Embryonic facial prominence (tissue), 1 donor: Measurements from ENCODE around the gene NCF2.
"Not testable (repeated sequence)": the region's sequence is repeated elsewhere in the genome, so short reads cannot be mapped to it uniquely, and the experiment has no call there.

Source experiments
- DNase-seq: peaks from one replicate; pipeline ENCODE4 v3.0.0-alpha.2; 2016; ENCODE audit errors: extremely low spot score

The NCF2 gene, protein sequence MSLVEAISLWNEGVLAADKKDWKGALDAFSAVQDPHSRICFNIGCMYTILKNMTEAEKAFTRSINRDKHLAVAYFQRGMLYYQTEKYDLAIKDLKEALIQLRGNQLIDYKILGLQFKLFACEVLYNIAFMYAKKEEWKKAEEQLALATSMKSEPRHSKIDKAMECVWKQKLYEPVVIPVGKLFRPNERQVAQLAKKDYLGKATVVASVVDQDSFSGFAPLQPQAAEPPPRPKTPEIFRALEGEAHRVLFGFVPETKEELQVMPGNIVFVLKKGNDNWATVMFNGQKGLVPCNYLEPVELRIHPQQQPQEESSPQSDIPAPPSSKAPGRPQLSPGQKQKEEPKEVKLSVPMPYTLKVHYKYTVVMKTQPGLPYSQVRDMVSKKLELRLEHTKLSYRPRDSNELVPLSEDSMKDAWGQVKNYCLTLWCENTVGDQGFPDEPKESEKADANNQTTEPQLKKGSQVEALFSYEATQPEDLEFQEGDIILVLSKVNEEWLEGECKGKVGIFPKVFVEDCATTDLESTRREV

DNA sequence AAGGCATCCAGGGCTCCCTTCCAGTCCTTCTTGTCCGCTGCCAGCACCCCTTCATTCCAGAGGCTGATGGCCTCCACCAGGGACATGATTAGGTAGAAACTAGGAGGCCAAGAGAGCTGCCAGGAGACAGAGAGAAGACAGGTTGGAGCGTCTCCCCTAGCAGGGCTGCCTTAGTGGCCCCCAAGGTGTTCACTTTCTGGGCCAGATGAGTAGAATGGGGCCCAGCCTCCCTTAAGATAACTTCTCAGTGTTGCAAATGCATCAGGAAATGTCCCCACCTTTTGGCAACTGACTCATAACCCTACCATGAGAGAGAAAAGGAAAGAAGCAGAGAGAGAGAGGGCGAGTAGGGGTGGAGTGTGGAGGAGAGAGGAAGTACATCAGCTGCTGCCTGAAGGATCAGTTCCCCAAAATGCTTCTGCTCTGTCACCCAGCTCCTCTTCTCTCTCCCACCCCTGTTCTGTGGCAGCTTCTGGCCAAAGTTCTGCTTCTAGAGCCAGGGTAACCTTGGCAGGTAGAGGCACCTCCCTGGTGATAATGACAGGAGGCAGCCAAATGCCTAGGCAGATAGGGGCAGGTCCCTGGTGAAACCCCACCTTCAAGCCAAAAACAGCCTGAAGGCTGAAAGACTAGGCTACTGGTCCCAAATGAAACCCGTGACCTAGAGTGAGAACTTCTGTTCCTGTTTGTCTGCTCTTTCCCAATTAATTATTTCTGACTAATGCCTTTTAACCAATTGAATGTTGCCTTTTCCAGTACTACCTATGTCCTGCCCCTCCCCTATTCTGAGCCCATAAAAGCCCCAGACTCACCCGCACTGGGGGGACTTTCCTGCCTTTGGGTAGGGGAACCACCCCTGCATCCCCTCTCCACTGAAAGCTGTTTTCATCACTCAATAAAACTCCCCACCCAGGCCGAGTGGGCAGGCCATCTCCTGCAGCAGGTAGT, at the start of gene NCF2:
Gene NCF2, minus strand, starts transcription at position 216 of the 948 bp plus-strand sequence. Its CDS starts 130 bp downstream, at position 86.
- DNase-seq, result no peak

DNA sequence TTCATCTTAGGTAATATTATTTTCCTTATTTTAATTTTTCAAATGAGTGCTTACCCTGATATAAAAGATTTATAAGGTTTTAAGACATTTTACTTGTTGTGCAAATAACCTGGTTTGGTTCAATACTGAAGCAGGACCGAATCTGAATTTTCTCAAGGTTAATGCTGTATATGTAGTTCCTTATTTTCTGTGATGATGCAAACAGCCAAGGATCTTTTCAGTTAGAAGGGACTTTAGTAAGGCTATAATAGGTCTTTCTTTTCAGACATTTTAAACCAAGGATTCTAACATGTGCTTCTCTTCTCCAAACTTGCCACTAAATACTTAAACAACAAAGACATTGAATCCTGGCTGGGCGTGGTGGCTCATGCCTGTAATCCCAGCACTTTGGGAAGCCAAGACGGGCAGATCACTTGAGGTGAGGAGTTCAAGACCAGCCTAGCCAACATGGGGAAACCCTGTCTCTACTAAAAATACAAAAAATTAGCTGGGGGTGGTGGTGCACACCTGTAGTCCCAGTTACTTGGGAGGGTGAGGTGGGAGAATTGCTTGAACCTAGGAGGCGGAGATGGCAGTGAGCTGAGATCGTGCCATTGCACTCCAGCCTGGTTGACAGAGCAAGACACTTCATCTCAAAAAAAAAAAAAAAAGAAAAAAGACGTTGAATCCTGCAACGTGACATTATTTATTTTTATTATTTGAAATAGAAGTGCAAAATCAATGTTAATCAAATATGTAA, 48.6 kb upstream of the NCF2 start:
- no peak for DNase-seq

DNA sequence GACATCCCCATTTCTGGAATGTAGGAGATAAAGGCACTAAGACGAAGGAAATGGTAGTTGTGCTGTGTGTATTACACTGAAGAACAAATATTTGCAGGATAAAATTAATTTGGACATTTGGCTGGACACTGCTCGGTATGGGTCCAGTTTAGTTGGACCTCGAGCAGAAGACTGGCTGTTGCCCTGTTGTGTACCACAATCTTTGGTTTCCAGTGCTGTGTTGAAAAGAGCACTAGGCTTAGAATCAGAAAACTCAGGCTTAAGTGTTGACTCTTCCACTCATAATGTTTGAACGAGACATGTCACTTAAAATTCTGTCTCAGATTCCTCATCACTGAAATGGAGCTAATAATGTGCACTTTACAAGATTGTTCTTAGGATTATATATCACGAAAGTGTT, 46.5 kb upstream of the NCF2 start:
- no peak for DNase-seq

DNA sequence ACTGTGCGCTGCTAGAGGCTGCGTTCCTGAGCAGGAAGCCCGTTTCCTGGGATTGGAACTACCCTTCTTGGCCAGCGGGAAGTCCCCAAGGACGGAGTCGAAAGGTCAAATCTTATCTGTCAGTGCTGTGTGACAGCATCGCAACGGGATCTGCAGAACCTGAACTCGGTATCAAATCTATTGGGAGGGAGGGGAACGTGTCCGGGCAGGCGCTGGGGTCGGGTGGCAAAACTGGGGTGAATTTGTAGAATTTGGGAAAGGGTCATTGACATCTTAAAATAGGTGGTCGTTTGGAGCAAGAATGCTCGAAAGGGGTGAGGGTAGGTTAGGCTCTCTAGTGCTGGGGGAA, 46.0 kb upstream of the NCF2 start:
- no peak for DNase-seq

DNA sequence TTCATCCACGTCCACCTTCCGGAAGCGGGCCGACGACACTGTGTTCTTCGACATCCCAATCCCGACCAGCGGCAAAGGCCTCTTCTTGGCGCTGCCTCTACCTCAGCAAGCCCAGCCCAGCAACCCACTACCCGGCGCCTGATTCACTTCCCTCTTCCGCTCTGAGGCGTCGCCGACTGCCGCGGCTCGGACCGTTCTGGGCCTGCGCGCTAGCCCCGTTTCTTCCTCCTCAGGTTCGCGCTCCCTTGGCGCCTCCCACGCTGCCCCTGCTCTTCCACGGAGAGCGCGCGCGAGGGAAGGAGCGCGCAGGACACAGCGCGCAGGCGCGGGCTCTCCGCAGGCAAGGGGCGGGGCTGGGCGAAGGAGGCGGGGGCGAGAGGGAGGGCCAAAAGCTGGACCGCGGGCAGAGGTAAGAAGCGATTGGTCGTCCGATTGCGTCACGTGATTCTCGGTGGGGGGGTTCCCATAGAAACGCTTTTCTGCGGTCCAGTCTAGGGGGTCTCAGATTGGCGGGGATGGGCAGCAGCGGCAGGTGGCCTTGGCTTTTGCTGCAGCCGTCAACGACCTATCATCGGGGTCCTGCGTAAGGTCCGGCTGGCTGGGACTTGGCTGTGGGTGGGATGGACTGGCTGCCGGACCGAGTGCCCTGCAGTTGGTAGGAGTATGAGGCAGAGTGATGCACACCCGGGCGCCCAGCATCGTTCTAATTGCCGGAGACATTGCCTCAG, 45.5 kb upstream of the NCF2 start, which contains the start of gene ARPC5:
Gene ARPC5, minus strand, starts transcription at position 178 of the 728 bp plus-strand sequence. Its CDS starts 124 bp downstream, at position 54.
- DNase-seq, result peak; percentile 94

DNA sequence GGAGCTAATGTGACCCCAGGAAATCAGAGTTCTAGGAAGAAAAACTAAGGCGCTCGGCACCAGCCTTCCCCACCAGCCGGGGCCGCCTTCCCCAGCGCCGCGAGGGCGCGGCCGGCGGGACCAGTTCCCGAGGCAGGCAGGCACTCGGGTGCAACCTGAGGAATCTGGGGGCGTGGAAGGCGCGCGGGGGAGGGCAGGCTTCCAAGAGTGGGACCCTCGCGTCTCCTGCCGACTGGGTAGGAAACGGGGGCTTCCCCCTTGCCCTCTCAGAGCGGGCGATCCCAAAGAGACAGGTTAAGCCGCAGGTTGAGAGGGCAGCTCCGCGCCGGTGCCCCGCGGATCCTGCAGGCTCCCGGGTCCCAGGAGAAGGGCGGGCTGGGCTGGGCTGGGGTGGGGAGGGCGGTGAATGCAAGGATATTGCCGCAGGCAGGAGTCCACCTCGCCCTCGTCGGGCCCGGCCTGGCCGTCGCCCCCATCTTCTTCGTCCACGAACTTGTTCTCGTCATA, 44.9 kb upstream of the NCF2 start:
- no peak for DNase-seq

DNA sequence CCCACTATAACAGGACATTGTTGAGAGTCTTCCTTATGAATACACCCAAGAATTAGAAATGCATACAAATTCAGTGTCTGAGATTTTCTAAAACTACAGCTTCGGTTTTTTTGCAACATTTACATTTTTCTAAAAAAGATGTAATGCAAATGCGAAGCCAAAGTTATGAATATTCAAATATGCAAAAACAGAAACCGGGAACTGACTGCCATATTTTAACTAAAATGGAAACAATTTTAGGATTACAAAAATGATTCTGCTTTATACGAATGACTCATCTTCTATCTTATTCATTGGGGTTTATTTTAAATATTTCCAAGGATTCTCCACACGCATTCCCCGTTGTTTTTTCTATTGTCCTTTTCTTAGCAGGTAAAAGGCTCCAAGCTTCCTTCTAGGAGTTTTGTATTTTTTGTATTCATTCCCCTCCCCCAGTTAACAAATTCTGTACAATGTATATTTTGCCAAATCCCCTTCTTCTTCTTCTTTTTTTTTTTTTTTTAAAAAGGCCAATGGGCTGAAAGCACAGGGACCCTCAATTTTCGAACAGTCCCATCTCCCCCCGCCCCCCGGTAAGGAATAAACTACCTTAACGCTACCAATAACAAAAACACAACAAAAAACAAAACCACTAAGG, 44.3 kb upstream of the NCF2 start:
- DNase-seq, result no peak

DNA sequence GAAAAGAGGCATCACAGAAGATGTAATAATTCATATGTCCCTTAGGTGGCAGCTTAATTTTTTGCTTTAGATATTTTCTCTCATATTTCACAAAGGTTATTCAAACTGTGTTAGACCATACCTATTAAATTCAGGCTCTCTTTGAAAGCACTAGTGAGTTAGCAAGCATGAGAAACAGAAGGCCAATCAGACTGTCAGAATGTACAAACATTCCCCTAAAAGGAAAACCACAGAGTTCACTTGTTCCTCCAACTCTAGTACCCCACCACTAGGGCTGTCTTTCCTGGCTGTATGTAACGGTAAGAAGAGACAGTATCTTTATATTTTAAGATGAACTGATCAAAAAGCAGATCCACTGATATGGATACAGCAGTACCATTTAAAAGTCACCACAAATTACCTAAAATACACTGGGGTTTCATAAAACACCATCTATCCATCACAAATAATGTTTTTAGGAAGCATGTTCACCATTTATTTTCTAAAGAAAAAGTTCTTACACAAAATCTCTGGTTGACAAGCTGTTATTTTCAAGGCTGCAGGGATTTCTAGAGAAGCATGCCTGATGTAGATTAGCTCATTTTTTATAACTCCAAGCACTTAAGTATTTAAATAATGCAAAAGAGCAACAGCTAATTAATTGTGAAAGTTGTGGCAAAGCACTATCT, 43.6 kb upstream of the NCF2 start:
- DNase-seq, result peak; percentile 52

DNA sequence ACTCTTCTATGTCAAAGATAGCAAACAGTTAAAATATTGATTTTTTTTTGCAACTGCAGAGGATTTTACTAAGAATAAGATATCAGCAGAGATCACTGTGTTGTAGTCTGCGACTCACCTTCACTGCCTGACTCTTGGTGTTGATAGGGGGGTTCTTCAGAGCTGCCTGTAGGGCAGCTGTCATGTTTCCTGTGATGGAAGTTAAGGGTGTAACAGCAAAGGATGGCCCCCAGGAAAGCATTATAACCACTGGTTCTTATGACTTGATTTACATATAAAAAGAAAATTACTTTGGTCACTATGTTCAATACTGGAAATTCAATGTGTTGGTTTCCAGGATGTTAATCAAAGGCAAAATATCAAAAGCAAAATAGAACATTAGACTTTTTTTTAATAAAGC, 42.7 kb upstream of the NCF2 start:
- no peak for DNase-seq

DNA sequence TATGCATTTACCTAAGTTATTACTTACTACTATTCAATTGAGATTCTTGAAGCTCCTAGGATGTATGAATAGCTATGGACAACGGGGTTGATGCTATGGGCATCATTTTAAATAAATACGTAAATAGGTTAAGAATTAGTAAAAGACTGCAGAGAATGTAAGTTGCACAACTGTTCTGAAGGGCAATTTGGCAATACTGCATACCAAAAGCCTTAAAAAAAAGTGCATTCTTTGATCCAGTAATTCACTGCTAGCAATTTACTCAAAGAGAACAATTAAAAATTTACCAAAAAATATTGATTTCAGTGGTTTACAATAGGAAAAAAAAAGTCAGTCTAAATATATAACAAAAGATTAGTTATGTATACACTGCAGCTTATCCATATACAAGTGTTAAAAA, 41.9 kb upstream of the NCF2 start:
- DNase-seq, result no peak

DNA sequence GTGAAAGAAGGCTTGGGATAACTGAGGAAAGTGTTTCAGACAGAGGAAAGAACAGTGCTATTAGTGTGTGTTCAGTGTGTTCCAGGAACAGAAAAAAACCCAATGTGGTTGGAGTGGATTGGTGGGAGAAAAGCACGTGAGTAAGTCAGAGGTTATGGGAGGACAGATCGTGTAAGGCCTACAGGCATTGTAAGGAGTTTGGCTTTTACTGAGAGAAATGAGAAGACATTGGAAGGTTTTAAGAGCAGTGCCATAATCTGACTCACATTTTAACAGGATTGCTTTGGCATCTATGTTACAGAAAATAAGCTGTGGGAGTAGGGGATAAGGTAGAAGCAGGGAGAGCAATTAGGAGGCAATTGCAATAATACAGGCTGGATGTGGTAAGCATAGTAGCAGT, 40.5 kb upstream of the NCF2 start:
- DNase-seq, result no peak

DNA sequence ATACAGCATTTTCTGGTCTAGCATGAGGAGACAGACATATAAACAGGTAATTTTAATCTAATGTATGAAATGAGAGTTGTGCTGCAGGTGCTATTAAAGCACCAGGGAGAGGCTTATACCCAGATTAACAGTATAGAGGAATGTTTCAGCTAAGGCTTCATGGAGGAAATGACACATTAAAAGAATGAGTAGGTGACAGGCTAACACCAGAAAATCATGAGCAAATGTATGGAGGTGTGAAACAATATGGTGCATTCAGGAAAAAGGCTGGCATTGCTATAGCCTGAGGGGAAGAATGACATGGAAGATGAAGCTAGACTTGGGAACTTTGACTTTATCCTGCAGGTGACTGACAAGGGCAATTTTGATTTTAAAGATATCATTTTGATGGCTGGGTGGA, 38.3 kb upstream of the NCF2 start:
- no peak for DNase-seq

DNA sequence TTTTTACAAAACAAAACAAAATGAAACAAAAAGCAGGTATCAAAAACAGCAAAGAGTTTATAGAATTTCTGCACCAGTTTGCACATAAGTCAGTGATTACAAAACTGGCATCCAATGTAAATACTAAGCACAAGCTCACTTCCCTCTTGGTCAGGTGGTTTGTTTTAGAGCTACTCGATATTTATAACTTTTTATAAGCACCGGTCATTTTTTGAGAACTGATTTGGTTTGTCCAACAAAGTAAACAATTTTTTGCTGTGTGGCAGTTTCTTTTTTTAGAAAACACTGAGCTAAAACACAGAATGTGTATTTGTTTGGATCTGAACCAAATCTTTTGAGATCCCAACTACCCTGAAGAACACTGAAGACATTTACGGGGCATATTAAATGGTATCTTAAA, 36.0 kb upstream of the NCF2 start:
- not testable (repeated sequence) for DNase-seq

DNA sequence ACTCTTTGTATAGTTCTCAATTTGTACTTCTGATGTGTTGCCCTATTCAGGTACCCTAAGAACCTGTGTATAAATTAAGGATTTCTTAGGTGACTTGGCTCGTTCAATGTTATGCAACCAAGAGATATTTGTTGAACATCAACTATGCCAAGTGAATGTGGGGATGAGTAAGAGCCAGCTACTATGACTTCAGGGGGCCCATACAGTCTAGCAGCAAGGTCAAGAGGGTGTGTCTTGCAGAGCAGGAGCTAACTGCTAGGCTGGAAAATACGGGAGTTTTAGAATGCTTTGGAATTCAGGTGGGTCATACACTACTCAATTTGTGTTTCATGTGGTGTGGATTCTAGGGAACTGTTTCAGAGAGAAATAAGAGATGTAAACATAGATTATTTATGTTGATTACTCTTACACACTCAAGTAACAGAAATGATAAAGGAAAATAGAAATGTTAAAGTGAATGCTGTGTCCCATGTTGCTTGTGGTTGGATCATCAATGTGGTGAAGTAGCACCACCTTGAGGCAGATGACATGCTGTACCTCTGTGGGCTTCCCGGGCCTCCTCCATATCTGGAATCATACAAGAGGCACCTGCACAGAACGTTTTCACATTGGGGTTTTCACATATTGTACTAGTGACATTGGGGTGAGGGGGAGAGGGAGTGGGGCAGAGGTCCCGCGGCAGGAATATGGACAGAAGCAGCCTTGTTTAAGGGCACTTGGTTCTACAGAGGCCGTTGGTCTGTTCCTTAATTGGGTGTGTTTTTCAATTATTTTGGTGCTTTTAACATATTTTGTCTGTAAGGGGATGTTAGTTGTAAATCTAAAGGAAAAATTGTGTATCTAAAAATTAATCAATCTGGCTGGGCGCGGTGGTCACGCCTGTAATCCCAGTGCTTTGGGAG, 32.9 kb upstream of the NCF2 start:
- no peak for DNase-seq

DNA sequence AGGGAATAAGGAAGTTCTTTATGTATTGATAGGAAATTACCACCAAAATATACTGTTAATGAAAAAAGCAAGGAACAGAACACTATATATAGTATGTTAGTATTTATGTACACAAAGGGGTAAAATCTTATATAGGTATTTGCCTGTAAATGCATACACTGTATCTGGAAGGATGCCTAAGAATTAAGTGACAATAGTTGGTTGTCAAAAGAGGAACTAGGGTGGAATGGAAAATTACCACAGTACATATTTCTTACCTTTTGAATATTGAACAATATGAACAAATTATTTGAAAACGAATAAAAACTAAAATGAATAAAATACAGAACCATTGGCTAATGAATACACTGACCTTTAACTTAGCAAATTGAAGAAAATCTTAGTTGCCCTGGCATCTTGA, 31.8 kb upstream of the NCF2 start:
- DNase-seq, result no peak

DNA sequence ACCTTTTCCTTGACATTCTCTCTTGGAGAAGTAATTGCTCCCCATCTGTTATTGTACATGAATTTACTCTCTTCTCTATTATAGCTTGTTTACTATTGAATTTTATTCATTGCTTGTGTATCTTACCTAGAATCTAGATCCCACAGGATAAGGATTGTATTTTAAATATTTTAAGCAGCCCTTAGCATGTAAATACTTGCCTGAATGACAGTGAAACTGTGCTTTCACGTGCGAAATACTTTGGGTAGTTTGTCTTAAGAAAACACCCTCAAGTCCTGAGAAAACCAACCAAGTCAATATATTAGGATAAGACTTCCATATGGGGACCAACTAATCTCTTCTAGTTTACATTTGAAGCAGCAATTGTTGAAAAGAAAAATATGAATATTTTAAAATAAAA, 30.1 kb upstream of the NCF2 start:
- DNase-seq, result no peak

DNA sequence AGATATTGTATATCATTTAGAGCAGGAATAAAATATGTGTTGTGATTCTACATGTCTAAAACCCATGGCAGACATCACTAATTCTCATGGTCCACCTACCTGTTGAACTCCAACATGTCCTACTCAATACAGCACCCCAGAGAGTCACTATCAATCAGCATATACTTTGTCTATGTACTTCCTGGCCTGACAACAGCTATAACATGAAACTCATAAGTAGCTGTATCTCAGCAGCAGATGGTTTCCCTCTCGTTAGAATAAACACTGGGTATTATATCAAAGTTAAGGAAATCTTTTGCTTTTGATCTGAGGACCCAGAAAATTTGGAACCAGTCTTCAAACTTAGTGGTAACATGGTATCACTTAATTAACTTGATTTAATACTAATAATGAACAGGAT, 29.5 kb upstream of the NCF2 start:
- no peak for DNase-seq

DNA sequence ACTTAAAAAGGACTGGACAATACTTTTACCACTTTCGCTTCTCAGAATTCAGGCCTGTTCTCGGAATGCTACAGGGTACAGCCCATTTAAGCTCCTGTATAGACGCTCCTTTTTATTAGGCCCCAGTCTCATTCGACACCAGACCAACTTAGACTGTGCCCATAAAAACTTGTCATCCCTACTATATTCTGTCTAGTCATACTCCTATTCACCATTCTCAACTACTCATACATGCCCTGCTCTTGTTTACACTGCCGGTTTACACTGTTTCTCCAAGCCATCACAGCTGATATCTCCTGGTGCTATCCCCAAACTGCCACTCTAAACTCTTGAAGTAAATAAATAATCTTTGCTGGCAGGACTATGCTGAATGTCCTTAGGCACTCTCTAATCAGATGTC, 27.9 kb upstream of the NCF2 start:
- not testable (repeated sequence) for DNase-seq

DNA sequence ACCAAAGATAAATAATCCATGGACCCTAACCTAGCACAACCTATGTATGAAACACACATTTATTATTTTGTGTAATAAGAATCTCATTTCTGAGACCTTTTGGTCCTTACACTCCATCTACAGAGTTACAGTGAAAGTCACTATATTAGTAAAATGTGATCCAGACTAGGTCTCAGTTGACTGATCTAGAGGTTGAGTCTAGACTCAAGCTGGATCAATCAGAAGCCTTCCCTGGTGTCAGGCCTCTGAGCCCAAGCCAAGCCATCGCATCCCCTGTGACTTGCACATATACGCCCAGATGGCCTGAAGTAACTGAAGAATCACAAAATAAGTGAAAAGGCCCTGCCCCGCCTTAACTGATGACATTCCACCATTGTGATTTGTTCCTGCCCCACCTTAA, 22.7 kb upstream of the NCF2 start:
- DNase-seq, result not testable (repeated sequence)
